H9 (cell line): ENCODE data around the gene SIGLEC1. TPM values are rescaled to one million over a fixed set of nuclear protein-coding genes. Genes with fewer than 3 reads are reported as not detected.

ENCODE experiments used
- DNase-seq: peaks from one replicate; pipeline ENCODE4 v3.0.0-alpha.2; 2017
- H2AFZ ChIP-seq: one replicate; pipeline ENCODE4 v1.6.1; 2013; ENCODE audit warnings: mild to moderate bottlenecking, low read length, control low read depth, moderate library complexity
- H2AK5ac ChIP-seq: 2 replicates; pipeline ENCODE4 v1.6.1; 2013; ENCODE audit warnings: low read length, control low read depth, mixed read lengths; ENCODE audit not compliant: insufficient read length
- H2BK120ac ChIP-seq: one replicate; pipeline ENCODE4 v1.6.1; 2013; ENCODE audit warnings: low read depth, mild to moderate bottlenecking, low read length, control low read depth, inconsistent platforms; ENCODE audit not compliant: poor library complexity, severe bottlenecking
- H2BK12ac ChIP-seq: 2 replicates; pipeline ENCODE4 v1.6.1; 2013; ENCODE audit warnings: low read length, control low read depth, mixed read lengths, low read depth; ENCODE audit not compliant: insufficient read length
- H2BK15ac ChIP-seq: 2 replicates; pipeline ENCODE4 v1.6.1; 2013; ENCODE audit warnings: low read depth, low read length, control low read depth
- H2BK20ac ChIP-seq: one replicate; pipeline ENCODE4 v1.6.1; 2013; ENCODE audit warnings: low read depth, mild to moderate bottlenecking, low read length, control low read depth, inconsistent platforms; ENCODE audit not compliant: poor library complexity, severe bottlenecking
- H2BK5ac ChIP-seq: 2 replicates; pipeline ENCODE4 v1.6.1; 2013; ENCODE audit warnings: low read length, control low read depth, mixed read lengths; ENCODE audit not compliant: insufficient read length
- H3K14ac ChIP-seq: 2 replicates; pipeline ENCODE4 v1.6.1; 2013; ENCODE audit warnings: low read length, control low read depth; ENCODE audit not compliant: insufficient read depth
- H3K18ac ChIP-seq: 2 replicates; pipeline ENCODE4 v1.6.1; 2013; ENCODE audit warnings: low read depth, mild to moderate bottlenecking, mixed read lengths, low read length, control low read depth; ENCODE audit not compliant: insufficient read length
- H3K23ac ChIP-seq: 2 replicates; pipeline ENCODE4 v1.6.1; 2013; ENCODE audit warnings: low read length, control low read depth, mixed read lengths, low read depth; ENCODE audit not compliant: insufficient read length
- H3K23me2 ChIP-seq: 2 replicates; pipeline ENCODE4 v1.6.1; 2013; ENCODE audit warnings: low read depth, mild to moderate bottlenecking, mixed read lengths, low read length, control low read depth; ENCODE audit not compliant: insufficient read length, poor library complexity, severe bottlenecking
- H3K27ac ChIP-seq: 2 replicates; pipeline ENCODE4 v1.5.1; 2013; ENCODE audit warnings: low read length, control low read depth, mixed read lengths, low read depth; ENCODE audit not compliant: insufficient read length
- H3K27me3 ChIP-seq: 2 replicates; pipeline ENCODE4 v1.6.1; 2013; ENCODE audit warnings: low read length, control low read depth, inconsistent platforms; ENCODE audit not compliant: insufficient read depth
- H3K4ac ChIP-seq: 2 replicates; pipeline ENCODE4 v1.6.1; 2013; ENCODE audit warnings: low read depth, mild to moderate bottlenecking, control low read depth, inconsistent platforms, low read length, moderate library complexity
- H3K4me1 ChIP-seq: 2 replicates; pipeline ENCODE4 v1.6.1; 2013; ENCODE audit warnings: low read length, control low read depth, inconsistent platforms; ENCODE audit not compliant: insufficient read depth
- H3K4me2 ChIP-seq: 2 replicates; pipeline ENCODE4 v1.6.1; 2013; ENCODE audit warnings: low read length, control low read depth, mixed read lengths; ENCODE audit not compliant: insufficient read length, insufficient read depth
- H3K56ac ChIP-seq: 2 replicates; pipeline ENCODE4 v1.6.1; 2013; ENCODE audit warnings: low read depth, mild to moderate bottlenecking, mixed read lengths, low read length, control low read depth; ENCODE audit not compliant: insufficient read length
- H3K79me1 ChIP-seq: 2 replicates; pipeline ENCODE4 v1.6.1; 2013; ENCODE audit warnings: low read depth, mild to moderate bottlenecking, moderate library complexity, low read length, control low read depth, inconsistent platforms; ENCODE audit not compliant: insufficient read depth, poor library complexity, severe bottlenecking
- H3K79me2 ChIP-seq: 2 replicates; pipeline ENCODE4 v1.6.1; 2013; ENCODE audit warnings: low read length, control low read depth, inconsistent platforms; ENCODE audit not compliant: insufficient read depth
- H3K9ac ChIP-seq: 2 replicates; pipeline ENCODE4 v1.6.1; 2013; ENCODE audit warnings: low read length, control low read depth, mixed read lengths; ENCODE audit not compliant: insufficient read length; ENCODE audit errors: extremely low read depth
- H3K9me3 ChIP-seq: one replicate; pipeline ENCODE4 v1.6.1; 2013; ENCODE audit warnings: low read depth, low read length, inconsistent platforms; ENCODE audit not compliant: control insufficient read depth
- H3T11ph ChIP-seq: one replicate; pipeline ENCODE4 v1.6.1; 2013; ENCODE audit warnings: mild to moderate bottlenecking, low read length, control low read depth, inconsistent platforms
- H4K20me1 ChIP-seq: one replicate; pipeline ENCODE4 v1.6.1; 2013; ENCODE audit not compliant: control insufficient read depth, insufficient read length, insufficient read depth
- H4K5ac ChIP-seq: 2 replicates; pipeline ENCODE4 v1.6.1; 2013; ENCODE audit warnings: low read depth, mild to moderate bottlenecking, mixed read lengths, low read length, control low read depth; ENCODE audit not compliant: insufficient read length
- H4K8ac ChIP-seq: replicated peaks from 2 replicates; pipeline ENCODE4 v1.6.1; 2013; ENCODE audit warnings: low read length, control low read depth, mixed read lengths, low read depth; ENCODE audit not compliant: insufficient read length
- H4K91ac ChIP-seq: 2 replicates; pipeline ENCODE4 v1.6.1; 2013; ENCODE audit warnings: low read depth, mild to moderate bottlenecking, moderate library complexity, mixed read lengths, low read length, control low read depth; ENCODE audit not compliant: insufficient read length
- H3K27ac Mint-ChIP-seq, 3 experiments: 2 replicates in 2 of 3; 3 replicates in 1 of 3; pipeline ENCODE4 v1.8.0; 2020 to 2021; ENCODE audit warnings: mixed read lengths in 3 of 3, mild to moderate bottlenecking in 1 of 3, moderate library complexity in 1 of 3
- H3K27me3 Mint-ChIP-seq: 2 replicates; pipeline ENCODE4 v1.8.0; 2021; ENCODE audit warnings: low read depth, mild to moderate bottlenecking, moderate library complexity, mixed read lengths
- H3K36me3 Mint-ChIP-seq, 3 experiments: 2 replicates in 2 of 3; 3 replicates in 1 of 3; pipeline ENCODE4 v1.8.0; 2020 to 2021; ENCODE audit warnings: low read depth in 3 of 3, mixed read lengths in 3 of 3; ENCODE audit not compliant: insufficient read depth in 1 of 3
- H3K4me1 Mint-ChIP-seq, 2 experiments: 2 replicates each; pipeline ENCODE4 v1.8.0; 2020; ENCODE audit warnings: mixed read lengths in 2 of 2
- H3K4me3 Mint-ChIP-seq, 2 experiments: 2 replicates in 1 of 2; 3 replicates in 1 of 2; pipeline ENCODE4 v1.8.0; 2020 to 2021; ENCODE audit warnings: mild to moderate bottlenecking in 2 of 2, mixed read lengths in 2 of 2, moderate library complexity in 1 of 2
- H3K9me3 Mint-ChIP-seq, 2 experiments: 2 replicates in 1 of 2; 3 replicates in 1 of 2; pipeline ENCODE4 v1.8.0; 2020; ENCODE audit warnings: mild to moderate bottlenecking in 2 of 2, mixed read lengths in 2 of 2, moderate library complexity in 1 of 2
- WGBS: extraction: QIAGEN DNeasy Blood & Tissue Kit; methylation state at CpG from one replicate; pipeline ENCODE4 v1.1.7; 2013; ENCODE audit warnings: missing lambda C conversion rate, low lambda C conversion rate, mixed read lengths; ENCODE audit not compliant: insufficient read length; ENCODE audit errors: extremely low coverage; 5-methylcytosine and 5-hydroxymethylcytosine counted together
- total RNA-seq: library from RNA; stranded (reverse); gene quantifications from 2 replicates; pipeline ENCODE4 v1.2.1, GENCODE V29; 2021
- TF ChIP-seq, protein P1 (sequence below): fragments of 200-600 bp; sonication (generic); conservative IDR thresholded peaks from 3 replicates; pipeline ENCODE4 v1.8.0; 2021; ENCODE audit warnings: antibody characterized with exemption, mild to moderate bottlenecking

The SIGLEC1 gene
- total RNA-seq, 1 experiment from 2014 or later = not detected

DNA sequence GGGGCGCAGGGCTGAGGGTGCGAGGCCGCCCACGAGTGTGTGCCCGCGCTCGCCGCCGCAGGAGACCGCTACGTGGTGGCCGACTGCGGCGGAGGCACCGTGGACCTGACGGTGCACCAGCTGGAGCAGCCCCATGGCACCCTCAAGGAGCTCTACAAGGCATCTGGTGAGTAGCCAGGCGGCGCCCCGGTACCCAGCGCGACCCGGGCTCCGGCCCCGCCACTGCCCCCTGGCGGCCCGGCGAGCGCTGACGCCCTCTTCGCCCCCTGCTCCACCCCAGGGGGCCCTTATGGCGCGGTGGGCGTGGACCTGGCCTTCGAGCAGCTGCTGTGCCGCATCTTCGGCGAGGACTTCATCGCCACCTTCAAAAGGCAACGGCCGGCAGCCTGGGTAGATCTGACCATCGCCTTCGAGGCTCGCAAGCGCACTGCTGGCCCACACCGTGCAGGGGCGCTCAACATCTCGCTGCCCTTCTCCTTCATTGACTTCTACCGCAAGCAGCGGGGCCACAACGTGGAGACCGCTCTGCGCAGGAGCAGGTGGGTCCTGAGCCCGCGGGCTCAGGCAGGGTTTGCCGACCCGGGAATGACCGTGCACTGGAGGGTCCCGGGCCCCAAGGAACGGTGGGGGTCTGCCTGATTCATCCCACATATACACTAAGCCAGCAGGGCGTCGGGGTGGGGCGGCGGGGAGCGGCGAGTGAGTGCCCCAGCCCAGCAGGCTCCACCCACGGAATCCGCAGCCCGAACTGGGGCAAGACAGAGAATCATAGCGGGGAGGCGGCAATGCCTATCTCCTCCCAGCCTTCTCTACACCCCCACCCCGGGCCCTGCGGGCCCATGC lies 37.5 kb upstream of the SIGLEC1 start:
- Mint-ChIP-seq H3K36me3 (peaks cover 5 to 10% (median 10%) of the 10 kb centered on the region in 3 experiments; a peak in 5 of 7 replicates), H3K27me3 (peaks cover 62% of the 10 kb centered on the region), H3K4me1 (peaks cover 10 to 22% of the 10 kb centered on the region in 2 experiments), H3K4me3 (peak overlapping the region; percentile 55 to 73), H3K27ac (no peak overlapping the region), H3K9me3 (no peaks in the 10 kb centered on the region)
- DNase-seq = peak; percentile 86
- Histone ChIP-seq H3K23ac (no peak overlapping the region), H3K4me2 (peak overlapping the region; percentile 81), H3K79me2 (no peaks in the 10 kb centered on the region), H4K20me1 (no peaks in the 10 kb centered on the region), H4K8ac (no peak overlapping the region), H4K5ac (no peak overlapping the region), H2BK20ac (no peak overlapping the region), H3K27me3 (peaks cover 13% of the 10 kb centered on the region), H3K23me2 (peaks cover 26% of the 10 kb centered on the region), H3K9me3 (no peaks in the 10 kb centered on the region), H4K91ac (no peak overlapping the region), H2AK5ac (no peak overlapping the region), H3K27ac (no peak overlapping the region), H3K4ac (no peak overlapping the region), H3T11ph (no peak overlapping the region), H2AFZ (no peak overlapping the region), H3K79me1 (no peaks in the 10 kb centered on the region), H3K14ac (no peak overlapping the region; the same call in 1 of the 2 replicates), H2BK5ac (no peak overlapping the region), H3K56ac (no peak overlapping the region), H2BK120ac (no peak overlapping the region), H2BK12ac (no peak overlapping the region), H2BK15ac (no peak overlapping the region), H3K4me1 (peaks cover 2% of the 10 kb centered on the region; the same call in 1 of the 2 replicates), H3K18ac (no peak overlapping the region), H3K9ac (no peak overlapping the region)
- no CpG with 5 or more reads among the region's 72 CpGs for WGBS
- TF ChIP-seq, protein P1, sequence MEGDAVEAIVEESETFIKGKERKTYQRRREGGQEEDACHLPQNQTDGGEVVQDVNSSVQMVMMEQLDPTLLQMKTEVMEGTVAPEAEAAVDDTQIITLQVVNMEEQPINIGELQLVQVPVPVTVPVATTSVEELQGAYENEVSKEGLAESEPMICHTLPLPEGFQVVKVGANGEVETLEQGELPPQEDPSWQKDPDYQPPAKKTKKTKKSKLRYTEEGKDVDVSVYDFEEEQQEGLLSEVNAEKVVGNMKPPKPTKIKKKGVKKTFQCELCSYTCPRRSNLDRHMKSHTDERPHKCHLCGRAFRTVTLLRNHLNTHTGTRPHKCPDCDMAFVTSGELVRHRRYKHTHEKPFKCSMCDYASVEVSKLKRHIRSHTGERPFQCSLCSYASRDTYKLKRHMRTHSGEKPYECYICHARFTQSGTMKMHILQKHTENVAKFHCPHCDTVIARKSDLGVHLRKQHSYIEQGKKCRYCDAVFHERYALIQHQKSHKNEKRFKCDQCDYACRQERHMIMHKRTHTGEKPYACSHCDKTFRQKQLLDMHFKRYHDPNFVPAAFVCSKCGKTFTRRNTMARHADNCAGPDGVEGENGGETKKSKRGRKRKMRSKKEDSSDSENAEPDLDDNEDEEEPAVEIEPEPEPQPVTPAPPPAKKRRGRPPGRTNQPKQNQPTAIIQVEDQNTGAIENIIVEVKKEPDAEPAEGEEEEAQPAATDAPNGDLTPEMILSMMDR = peak; percentile 99
